Neural cell (in vitro differentiated cells): ENCODE results near the gene TMEM121. TPM values are rescaled to one million over a fixed set of nuclear protein-coding genes. Genes with fewer than 3 reads are reported as not detected.

ENCODE experiments used
- H2AFZ ChIP-seq: fragments of 200-600, 300-800 bp; sonication (generic), shearing (Covaris generic); 2 replicates; pipeline ENCODE4 v1.6.0; 2014; ENCODE audit warnings: low read depth, mild to moderate bottlenecking, antibody characterized with exemption, low read length, moderate library complexity
- H3F3A ChIP-seq: fragments of 200-600 bp; shearing (Covaris generic); 2 replicates; pipeline ENCODE4 v1.6.1; 2016; ENCODE audit warnings: mild to moderate bottlenecking, moderate library complexity, mixed read lengths, antibody characterized with exemption, low read length; ENCODE audit not compliant: insufficient read depth, poor library complexity, severe bottlenecking
- H3K27ac ChIP-seq: fragments of 200-600, 300-800 bp; sonication (generic), shearing (Covaris generic); 2 replicates; pipeline ENCODE4 v1.5.1; 2014; ENCODE audit warnings: mild to moderate bottlenecking, low read length, moderate library complexity
- H3K27me3 ChIP-seq: fragments of 300-800, 200-600 bp; sonication (generic), shearing (Covaris generic); 2 replicates; pipeline ENCODE4 v1.6.0; 2014; ENCODE audit warnings: mild to moderate bottlenecking, low read depth, low read length, moderate library complexity; ENCODE audit not compliant: insufficient read depth
- H3K36me3 ChIP-seq: fragments of 300-800, 200-600 bp; sonication (generic), shearing (Covaris generic); 2 replicates; pipeline ENCODE4 v1.5.1; 2014; ENCODE audit warnings: mild to moderate bottlenecking, antibody characterized with exemption, low read length, moderate library complexity; ENCODE audit not compliant: insufficient read depth
- H3K4me2 ChIP-seq: fragments of 300-800, 200-600 bp; sonication (generic), shearing (Covaris generic); 2 replicates; pipeline ENCODE4 v1.6.0; 2014; ENCODE audit warnings: mild to moderate bottlenecking, low read length
- H3K4me3 ChIP-seq: fragments of 300-800, 200-600 bp; sonication (generic), shearing (Covaris generic); 2 replicates; pipeline ENCODE4 v1.5.1; 2014; ENCODE audit warnings: mild to moderate bottlenecking, low read length, moderate library complexity
- H3K79me2 ChIP-seq: fragments of 200-600 bp; shearing (Covaris generic); replicated peaks from 2 replicates; pipeline ENCODE4 v1.6.0; 2014; ENCODE audit warnings: mild to moderate bottlenecking, low read length, moderate library complexity; ENCODE audit not compliant: insufficient read depth
- H3K9ac ChIP-seq: fragments of 300-800, 200-600 bp; sonication (generic), shearing (Covaris generic); 2 replicates; pipeline ENCODE4 v1.6.1; 2016; ENCODE audit warnings: mild to moderate bottlenecking, low read length, mixed read lengths
- H3K9me2 ChIP-seq: fragments of 200-600 bp; shearing (Covaris generic); 2 replicates; pipeline ENCODE4 v1.6.1; 2016; ENCODE audit warnings: mild to moderate bottlenecking, low read length, mixed read lengths; ENCODE audit not compliant: insufficient read depth
- H3K9me3 ChIP-seq: fragments of 200-600, 300-800 bp; sonication (generic), shearing (Covaris generic); 2 replicates; pipeline ENCODE4 v1.6.1; 2016; ENCODE audit warnings: mild to moderate bottlenecking, mixed run types, low read length, moderate library complexity, mixed read lengths
- H4K20me1 ChIP-seq: fragments of 200-600 bp; shearing (Covaris generic); 2 replicates; pipeline ENCODE4 v1.6.1; 2016; ENCODE audit warnings: mild to moderate bottlenecking, mixed run types; ENCODE audit not compliant: insufficient read depth
- EP300 ChIP-seq: fragments of 450-650 bp; conservative IDR thresholded peaks from 2 replicates; pipeline ENCODE4 v1.6.1; 2014; ENCODE audit warnings: antibody characterized with exemption, mild to moderate bottlenecking, moderate library complexity; ENCODE audit not compliant: poor library complexity, severe bottlenecking
- EZH2 ChIP-seq: fragments of 200-600, 300-800 bp; shearing (Covaris generic), sonication (generic); IDR thresholded peaks from 2 replicates; pipeline ENCODE4 v1.6.1; 2014; ENCODE audit warnings: antibody characterized with exemption, low read length, borderline replicate concordance, mild to moderate bottlenecking; ENCODE audit not compliant: insufficient read depth, poor library complexity, severe bottlenecking
- MXI1 ChIP-seq: fragments of 450-650 bp; conservative IDR thresholded peaks from 2 replicates; pipeline ENCODE4 v1.6.1; 2014; ENCODE audit warnings: antibody characterized with exemption, mild to moderate bottlenecking; ENCODE audit not compliant: poor library complexity, severe bottlenecking
- POLR2AphosphoS5 ChIP-seq: IDR thresholded peaks from 2 replicates; pipeline ENCODE4 v1.6.1; 2012
- RAD21 ChIP-seq: fragments of 450-650 bp; conservative IDR thresholded peaks from 2 replicates; pipeline ENCODE4 v1.6.1; 2014; ENCODE audit warnings: antibody characterized with exemption, mild to moderate bottlenecking, moderate library complexity
- REST ChIP-seq: IDR thresholded peaks from 2 replicates; pipeline ENCODE4 v1.6.1; 2012; ENCODE audit warnings: borderline replicate concordance
- SMC3 ChIP-seq: fragments of 450-650 bp; conservative IDR thresholded peaks from 2 replicates; pipeline ENCODE4 v1.6.1; 2014; ENCODE audit warnings: antibody characterized with exemption, mild to moderate bottlenecking, moderate library complexity; ENCODE audit not compliant: poor library complexity
- TAF1 ChIP-seq: IDR thresholded peaks from 2 replicates; pipeline ENCODE4 v1.6.1; 2012; ENCODE audit warnings: low read depth
- polyA plus RNA-seq: library from polyadenylated mRNA; depleted of rRNA; stranded (reverse); fragments of >200 nt; gene quantifications from 2 replicates; pipeline ENCODE4 v1.2.3, GENCODE V29; 2014
- TF ChIP-seq, protein P1 (sequence below): fragments of 450-650 bp; IDR thresholded peaks from 2 replicates; pipeline ENCODE4 v1.5.1; 2014; ENCODE audit warnings: antibody characterized with exemption, mild to moderate bottlenecking, moderate library complexity; ENCODE audit not compliant: poor library complexity, severe bottlenecking

Gene TMEM121
- polyA plus RNA-seq, 1 donor from 2014 or later: 19.5 TPM

GRCh38 chr14:105576525-105577088, 50.2 kb downstream of the TMEM121 start:
- no peak overlapping the region for H3K4me3 ChIP-seq
- no peaks in the 10 kb centered on the region for H3K9me2 ChIP-seq
- TF ChIP-seq RAD21 (no peak), REST (no peak), POLR2AphosphoS5 (no peak), EZH2 (no peak), MXI1 (no peak), TAF1 (no peak), SMC3 (no peak), EP300 (no peak)
- TF ChIP-seq, protein P1, sequence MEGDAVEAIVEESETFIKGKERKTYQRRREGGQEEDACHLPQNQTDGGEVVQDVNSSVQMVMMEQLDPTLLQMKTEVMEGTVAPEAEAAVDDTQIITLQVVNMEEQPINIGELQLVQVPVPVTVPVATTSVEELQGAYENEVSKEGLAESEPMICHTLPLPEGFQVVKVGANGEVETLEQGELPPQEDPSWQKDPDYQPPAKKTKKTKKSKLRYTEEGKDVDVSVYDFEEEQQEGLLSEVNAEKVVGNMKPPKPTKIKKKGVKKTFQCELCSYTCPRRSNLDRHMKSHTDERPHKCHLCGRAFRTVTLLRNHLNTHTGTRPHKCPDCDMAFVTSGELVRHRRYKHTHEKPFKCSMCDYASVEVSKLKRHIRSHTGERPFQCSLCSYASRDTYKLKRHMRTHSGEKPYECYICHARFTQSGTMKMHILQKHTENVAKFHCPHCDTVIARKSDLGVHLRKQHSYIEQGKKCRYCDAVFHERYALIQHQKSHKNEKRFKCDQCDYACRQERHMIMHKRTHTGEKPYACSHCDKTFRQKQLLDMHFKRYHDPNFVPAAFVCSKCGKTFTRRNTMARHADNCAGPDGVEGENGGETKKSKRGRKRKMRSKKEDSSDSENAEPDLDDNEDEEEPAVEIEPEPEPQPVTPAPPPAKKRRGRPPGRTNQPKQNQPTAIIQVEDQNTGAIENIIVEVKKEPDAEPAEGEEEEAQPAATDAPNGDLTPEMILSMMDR: no peak

GRCh38 chr14:105577314-105577861, 51.0 kb downstream of the TMEM121 start:
- Histone ChIP-seq H3K9ac (no peak overlapping the region), H2AFZ (no peak overlapping the region), H3K4me3 (no peak overlapping the region), H3K4me2 (no peak overlapping the region), H3K27ac (no peak overlapping the region), H3K36me3 (no peaks in the 10 kb centered on the region), H3F3A (no peaks in the 10 kb centered on the region), H3K9me2 (no peaks in the 10 kb centered on the region), H3K27me3 (no peaks in the 10 kb centered on the region), H3K9me3 (peaks cover 8% of the 10 kb centered on the region), H3K79me2 (no peaks in the 10 kb centered on the region), H4K20me1 (no peaks in the 10 kb centered on the region)
- TF ChIP-seq REST: no peak
- no peak for TF ChIP-seq TAF1
- no peak for TF ChIP-seq POLR2AphosphoS5
- no peak for TF ChIP-seq MXI1
- TF ChIP-seq RAD21: no peak
- TF ChIP-seq EZH2: no peak
- no peak for TF ChIP-seq SMC3
- no peak for TF ChIP-seq EP300
- TF ChIP-seq, protein P1: no peak

More at GRCh38 chr14:105576525-105577088, 50.2 kb downstream of the TMEM121 start:
- Histone ChIP-seq H3K36me3 (no peaks in the 10 kb centered on the region), H3K27ac (no peak overlapping the region), H3K9ac (no peak overlapping the region), H3K9me3 (peaks cover 8% of the 10 kb centered on the region), H2AFZ (no peak overlapping the region), H3K27me3 (no peaks in the 10 kb centered on the region), H3K79me2 (no peaks in the 10 kb centered on the region), H4K20me1 (no peaks in the 10 kb centered on the region), H3F3A (no peaks in the 10 kb centered on the region), H3K4me2 (no peak overlapping the region)
